Suppressor macrophage (primary cell): ENCODE results near the gene DLG2.

Source experiments
- DNase-seq, 4 experiments: peaks; one replicate each; pipeline ENCODE4 v3.0.0-alpha.2; 2020 to 2022

The DLG2 gene

DNA sequence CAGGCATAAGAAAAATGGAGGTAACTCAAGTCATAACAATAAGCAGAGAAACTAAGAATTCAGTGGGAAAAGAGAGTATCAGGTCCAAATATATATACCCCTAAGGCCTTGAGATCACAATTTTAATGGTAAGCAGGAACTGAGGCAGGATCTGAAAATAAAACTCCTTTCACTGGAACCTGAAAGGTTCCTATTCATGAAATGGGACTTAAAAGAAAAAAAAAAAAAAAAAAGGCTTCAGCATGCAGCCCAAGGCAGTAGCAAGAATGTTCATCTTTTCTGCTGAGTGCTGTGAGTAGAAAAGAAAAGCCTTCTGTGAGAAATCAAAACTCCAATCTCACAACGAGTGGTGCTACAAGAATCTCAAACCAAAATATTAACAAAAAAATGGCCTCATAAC lies 75.3 kb downstream of the DLG2 start:
- no peak for DNase-seq

DNA sequence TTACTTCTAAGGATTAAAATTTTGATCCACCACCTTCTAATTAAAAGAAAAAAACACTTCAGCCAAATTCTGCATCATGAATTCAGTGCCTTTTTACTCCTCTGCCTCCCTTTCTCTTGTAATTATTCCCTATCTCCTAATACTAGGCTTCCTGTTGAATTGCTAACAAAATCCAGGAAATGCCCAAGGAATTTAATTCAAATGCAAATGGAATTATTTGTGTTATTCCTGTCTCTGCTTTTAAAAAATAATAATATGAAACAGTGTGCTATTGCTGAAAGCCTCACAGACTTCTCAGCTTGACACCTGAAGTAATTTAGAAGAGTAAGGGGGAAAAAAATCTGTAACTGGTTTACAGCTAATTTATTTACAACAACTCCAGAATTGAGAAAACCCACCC lies 85.5 kb downstream of the DLG2 start:
- DNase-seq, result no peak

DNA sequence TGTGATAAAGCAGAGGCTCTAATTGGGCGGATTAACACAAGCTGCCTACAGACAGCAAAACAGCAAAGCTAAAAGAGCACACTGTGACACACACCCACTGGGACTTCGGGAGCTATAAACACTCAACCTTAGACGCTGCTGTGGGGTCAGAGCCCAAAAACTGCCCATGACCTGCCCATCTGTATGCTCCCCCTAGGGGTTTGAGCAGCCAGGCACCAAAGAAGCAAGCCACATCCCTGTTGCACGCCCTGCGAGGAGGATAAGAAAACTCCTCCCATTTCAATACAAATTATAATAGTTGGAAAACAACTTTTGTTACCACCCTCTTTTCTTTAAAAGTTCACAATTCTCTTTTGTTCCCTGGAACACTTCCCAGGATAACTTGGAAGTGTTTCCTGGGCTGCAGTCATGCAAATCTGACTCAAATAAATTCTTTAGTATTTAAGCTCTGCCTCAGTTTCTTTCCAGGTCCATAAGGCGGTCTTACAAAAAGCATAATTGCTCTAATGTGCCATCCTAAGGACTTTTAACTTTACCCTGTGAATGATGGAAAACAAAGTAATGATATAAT lies 86.4 kb downstream of the DLG2 start:
- DNase-seq, result no peak

DNA sequence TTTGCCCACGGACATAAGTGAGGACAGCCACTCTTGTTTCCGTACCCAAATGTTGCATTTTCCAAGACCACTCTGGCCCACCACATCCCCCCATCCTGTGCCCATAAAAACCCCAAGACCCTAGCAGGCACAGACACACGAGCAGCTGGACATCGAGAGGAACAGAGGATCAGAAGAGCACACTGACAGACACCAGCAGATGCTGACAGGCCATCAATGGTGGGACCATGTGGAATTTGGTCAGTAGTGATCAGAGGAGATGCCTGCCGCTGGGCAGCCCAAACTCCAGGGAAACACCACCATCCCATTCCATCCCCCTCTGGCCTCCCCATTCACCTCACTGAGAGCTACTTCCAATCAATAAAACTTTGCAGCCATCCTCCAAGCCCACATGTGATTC lies 87.0 kb downstream of the DLG2 start:
- no peak for DNase-seq

DNA sequence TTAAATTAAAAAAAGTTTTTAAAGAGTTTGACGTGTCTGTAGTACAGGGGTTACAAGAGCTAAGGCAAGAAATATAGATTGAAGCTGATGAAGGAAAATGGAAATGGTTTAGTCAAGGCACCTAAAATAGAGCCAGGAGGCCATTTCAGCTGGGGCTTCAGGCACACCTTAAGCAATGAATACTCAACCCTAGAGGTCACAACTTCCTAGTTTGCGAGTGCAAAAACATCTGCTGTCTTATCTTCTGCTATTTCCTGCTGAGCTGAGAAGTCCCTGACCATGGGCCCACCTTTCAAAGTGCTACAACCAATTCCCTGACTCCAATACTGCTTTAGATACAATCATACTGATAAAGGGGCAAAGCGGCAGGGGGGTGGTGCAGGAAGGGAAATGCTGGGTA lies 87.4 kb downstream of the DLG2 start:
- DNase-seq, result no peak

DNA sequence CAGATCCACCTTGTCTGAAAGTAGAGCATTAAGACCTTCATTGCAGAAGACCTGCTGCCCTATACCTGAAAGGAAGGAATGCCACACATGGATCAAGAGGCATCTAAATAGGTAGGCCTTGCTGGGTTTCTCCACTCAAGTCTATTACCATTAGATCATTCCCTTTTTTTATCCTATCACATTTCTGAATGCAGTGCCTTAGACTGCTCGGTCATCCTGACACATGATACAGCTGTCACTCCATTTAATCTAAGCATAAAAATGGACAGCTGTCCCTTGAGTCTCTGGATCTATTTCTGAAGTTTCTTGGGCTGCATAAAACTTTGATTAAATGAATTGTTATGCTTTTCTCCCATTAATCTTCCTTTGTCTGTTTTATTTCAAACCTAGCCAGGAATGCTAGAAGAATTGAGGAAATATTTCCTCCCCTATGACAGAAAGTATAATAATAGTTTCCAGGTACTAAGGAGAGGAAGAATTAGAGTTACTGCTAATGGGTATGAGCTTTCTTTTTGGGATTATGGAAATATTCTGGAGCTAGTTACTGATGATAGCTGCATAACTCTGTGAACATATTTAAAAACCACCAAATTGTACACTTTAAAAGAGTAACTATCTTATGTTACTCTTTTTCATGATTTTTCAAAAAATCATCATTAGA lies 88.0 kb downstream of the DLG2 start:
- no peak for DNase-seq

DNA sequence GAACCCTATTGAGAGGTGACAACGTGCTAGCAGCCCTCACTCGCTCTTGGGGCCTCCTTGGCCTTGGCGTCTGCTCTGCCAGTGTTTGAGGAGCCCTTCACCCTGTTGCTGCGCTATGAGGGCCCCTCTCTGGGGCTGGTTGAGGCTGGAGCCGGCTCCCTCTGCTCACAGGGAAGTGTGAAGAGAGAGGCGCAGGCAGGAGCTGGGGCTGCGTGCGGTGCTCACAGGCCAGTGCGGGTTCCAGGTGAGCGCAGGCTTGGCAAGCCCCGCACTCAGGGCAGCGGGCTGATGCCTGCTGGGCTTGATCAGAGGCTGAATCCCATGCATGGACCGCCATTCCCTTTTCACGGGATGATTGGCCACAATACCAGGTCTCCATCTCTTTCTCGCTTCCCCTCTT lies 90.7 kb downstream of the DLG2 start:
- DNase-seq, result no peak

DNA sequence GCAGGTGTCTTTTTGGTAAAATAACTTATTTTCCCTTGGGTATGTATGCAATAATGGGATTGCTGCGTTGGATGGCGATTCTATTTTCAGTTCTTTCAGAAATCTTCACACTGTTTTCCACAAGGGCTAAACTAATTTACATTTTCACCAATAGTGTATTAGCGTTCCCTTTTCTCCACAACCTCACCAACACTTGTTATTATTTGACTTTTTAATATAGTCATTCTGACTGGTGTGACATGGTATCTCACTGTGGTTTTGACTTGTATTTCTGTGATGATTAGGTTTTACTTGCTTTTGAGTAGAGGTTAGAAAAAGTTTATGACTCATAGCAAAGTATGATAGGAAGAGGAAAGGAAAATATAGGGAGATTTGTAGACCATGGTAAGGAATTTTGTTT lies 92.3 kb downstream of the DLG2 start:
- DNase-seq, result no peak

DNA sequence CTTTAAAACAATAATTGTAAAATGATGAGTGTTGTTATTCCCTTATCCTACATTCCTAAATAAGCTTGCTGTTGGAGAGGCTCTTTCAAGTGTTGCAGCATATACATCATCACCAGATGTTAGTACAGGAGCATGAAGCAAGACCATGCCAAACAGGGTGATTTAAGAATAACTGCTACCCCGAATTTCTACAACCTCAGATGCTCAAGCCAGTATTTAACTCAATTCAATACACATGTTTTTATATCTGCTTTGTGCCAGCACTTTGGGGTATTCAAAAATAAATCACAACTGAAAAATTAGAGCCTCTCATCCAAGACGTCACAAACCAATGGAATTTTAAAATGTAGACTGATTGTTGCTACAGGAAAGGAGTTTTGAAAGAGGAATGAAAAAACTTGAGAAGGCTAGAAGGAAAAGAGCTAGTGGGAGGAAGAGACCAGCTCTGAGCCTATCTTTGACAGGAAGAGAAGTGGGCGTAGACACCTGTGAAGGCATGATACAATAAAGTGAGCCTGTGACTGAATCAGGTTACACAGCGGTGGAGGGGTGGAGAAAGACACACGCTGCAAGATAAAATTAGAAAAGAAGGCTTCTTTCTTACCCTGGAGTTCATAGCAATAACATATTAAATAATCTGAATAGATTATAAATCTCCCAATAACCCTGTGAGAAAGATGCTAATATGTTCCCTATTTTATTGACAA lies 95.8 kb downstream of the DLG2 start:
- no peak for DNase-seq

DNA sequence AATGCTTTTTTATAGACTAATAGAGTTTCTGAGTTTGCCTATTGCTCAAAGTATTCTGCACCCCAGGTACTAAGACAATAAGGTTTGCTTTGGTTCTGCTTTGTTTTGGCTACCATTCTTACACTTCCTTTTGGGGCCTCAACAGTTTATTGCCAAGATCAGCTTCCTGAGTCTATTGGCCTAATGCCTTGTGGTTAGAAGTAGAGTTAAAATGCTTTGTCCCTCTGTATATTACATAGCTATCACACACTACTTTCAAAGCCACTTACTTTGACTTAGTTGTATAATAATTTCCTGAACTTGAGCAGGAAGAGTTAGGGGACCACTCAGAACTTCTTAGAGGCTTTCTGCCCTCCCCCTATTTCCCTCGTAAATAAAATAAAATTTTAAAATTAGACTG lies 96.5 kb downstream of the DLG2 start:
- DNase-seq, result no peak

DNA sequence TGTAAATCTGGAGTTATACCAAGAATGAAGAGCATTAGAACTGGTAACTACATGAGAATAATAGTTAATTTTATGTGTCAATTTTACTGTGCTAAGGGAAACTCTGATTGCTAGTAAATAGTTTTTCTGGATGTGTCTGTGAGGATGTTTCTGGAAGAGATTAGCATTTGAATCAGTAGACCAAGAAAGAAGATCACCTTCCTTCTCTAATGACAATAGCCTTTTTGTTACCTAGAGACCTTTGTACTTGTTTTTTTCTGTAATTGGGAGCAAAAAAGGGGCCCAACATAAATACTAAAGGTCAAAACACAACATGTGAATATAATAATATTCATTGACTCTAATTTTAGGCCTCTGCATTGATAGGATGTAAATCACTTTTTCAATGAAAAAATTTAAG lies 100.6 kb downstream of the DLG2 start:
- DNase-seq, result no peak

DNA sequence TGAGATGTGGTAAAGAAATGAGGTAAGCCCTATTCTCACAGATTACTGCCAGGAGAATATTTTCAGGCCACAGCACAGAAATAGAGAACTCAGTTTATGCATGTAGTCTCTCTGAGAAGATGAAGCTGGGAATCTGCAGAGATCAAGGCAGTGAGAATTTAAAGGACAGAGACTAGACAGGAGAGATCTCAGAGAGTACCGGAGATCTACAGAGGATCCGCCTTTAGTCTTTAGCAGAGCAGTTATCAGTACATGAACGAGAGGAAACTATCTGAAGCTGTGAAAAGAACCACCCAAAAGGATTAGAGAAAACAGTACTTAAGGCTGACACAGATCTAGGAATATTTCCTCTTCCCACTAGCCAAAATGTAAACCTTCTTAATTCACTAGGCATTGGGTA lies 101.5 kb downstream of the DLG2 start:
- no peak for DNase-seq

DNA sequence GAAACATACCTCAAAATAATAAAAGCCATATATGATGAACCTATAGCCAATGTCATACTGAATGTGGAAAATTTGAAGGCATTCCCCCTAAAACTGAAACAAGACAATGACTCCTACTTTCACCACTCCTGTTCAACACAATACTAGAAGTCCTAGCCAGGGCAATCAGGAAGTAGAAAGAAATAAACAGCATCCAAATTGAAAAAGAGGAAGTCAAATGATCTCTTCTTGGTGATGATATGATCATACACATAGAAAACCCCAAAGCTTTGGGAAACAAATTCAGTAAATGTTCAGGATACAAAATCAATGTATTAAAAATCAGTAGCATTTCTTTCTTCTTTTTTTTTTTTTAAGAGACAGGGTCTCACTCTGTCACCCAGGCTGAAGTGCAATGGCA lies 109.9 kb downstream of the DLG2 start:
- DNase-seq, result no peak

DNA sequence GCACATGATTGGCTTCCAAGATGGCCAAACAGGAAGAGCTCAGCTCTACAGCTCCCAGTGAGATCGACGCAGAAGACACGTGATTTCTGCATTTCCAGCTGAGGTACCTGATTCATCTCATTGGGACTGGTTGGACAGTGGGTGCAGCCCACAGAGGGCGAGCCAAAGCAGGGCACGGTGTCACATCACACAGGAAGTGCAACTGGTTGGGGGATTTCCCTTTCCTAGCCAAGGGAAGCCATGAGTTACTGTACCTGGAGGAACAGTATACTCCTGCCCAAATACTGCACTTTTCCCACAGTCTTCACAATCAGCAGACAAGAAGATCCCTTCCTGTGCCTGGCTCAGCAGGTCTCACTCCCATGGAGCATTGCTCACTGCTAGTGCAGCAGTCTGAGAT lies 131.2 kb downstream of the DLG2 start:
- no peak for DNase-seq

DNA sequence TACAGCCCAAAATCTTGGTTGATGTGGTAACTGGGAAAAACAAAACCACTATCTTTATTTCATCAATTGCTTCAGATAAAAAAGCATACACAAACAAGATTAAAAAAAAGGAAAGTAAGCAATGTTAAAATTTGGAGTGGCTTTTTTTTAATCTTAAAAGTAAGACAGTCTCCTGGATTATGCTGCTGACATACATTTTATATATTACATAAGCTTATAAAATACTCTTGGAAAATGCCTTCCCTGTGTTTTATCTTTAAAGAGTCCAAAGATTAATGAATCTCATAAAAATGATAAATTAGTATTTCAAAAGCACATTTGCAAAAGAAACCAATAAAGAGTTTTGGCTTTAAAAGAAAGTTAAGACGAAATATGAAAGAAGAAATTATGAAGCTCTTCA lies 132.7 kb downstream of the DLG2 start:
- no peak for DNase-seq

DNA sequence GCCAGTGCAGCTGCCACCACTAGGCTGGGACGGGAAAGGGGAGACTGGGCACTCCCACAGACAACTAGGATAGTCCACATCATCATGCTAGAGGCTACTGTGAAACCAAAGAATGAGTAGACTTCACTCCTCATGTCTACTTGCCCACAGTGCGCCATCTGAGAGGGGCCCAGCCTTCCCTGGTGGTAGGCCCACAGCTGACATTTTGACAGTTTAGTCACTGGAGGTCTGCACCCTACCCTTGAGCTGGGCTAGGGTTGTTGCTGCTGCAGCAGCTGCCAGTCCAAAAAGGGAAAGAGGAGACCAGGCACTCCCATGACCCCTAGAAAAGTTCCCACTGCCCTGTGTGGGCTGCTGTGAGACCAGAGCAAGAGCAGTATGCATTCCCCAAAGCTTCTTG lies 141.2 kb downstream of the DLG2 start:
- DNase-seq, result no peak

DNA sequence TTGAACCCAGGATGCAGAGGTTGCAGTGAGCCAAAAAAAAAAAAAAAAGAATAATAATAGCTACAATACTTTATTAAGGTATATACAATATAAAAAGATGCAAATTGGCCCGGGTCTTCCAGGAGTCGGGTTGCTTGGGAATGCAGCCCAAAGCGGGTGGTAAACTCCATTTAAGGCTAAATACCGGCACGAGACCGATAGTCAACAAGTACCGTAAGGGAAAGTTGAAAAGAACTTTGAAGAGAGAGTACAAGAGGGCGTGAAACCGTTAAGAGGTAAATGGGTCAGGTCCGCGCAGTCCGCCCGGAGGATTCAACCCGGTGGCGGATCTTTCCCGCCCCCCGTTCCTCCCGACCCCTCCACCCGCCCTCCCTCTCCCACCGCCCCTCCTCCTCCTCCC lies 143.3 kb downstream of the DLG2 start:
- DNase-seq, result no peak

DNA sequence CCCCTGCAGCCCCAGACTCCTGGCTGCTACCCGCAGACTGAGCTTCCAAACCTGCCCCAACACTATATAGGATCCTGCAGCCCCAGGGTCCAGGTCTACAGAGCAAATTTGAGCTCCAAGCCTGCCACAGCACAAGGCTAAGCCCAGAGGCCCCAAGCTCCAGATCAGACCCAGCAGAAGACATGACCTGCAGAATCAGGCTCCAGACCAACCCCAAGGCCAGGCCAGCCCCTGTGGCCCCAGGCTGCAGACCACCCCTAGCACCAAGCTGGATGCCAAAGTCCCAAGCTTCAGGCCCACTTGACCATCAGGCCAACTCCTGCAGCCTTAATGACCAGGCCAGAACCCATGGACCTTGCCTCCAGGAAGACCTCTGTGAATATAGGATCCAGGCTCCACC lies 145.3 kb downstream of the DLG2 start:
- no peak for DNase-seq

DNA sequence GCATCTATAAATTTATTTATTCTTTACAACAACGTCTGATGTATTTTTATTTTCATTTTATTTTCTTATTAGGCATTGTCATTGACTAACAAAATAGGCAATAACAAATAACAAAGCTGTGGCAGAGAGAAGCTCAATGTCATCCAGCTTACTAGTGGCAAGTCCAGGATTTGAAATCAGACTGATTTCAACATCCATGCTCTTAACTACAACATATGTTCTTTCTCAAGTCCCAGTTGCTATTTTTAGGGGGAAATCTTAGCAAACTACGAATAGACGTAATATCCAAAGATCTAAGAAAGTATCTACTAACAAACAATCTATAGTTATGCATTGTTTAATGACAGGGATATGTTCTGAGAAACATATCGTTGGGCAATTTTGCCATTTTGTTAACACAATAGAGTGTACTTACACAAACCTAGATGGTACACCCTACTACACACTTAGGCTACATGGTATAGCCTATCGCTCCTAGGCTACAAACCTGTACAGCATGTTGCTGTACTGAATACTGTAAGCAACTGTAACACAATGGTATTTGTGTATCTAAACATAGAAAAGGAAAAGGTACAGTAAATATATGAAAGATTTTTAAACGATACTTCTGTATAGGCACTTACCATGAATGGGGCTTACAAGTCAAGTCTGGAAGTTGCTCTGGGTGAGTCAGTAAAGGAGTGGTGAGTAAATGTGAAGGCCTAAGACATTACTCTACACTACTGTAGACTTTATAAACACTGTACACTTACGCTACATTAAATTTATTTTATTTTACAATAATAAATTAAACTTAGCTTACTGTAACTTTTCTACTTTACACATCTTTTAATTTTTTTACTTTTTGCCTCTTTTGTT lies 151.3 kb downstream of the DLG2 start:
- no peak for DNase-seq

DNA sequence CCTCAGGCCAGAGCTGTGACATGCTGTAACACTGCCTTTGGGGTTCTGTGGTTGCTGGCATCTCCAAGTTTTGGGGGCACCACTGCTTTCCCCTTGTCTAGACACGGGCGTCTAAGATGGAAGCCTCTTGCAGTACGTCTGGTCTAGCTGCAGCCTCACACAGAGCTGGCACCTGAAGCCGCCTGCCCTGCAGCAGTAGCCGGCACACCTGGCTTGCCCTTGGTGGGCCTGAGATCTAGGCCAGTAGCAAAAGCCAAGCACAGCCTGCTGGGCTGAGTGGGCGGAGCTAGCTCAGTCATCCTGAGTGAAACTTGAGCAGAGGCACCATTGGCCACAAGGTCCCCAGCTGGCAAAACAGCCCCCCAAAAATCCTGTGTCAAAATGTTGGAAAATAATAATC lies 154.2 kb downstream of the DLG2 start:
- DNase-seq, result no peak

DNA sequence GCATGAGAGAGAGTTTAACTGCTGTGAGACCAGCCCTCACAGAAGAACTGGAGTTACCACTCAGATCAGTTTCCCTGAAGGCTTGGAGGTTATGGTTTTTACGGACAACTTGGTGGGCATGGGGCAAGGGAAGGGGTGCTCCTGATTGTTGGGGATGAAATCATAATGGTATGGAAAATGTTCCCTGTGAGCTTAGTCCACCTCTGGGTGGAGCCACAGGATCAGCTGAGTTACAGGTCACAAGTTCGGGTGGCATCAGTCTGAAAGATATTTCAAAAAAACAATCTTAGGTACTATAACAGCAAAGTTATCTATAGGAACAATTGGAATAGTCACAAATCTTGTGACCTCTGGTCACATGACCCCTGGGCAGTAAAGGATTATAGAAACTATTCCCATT lies 162.9 kb downstream of the DLG2 start:
- no peak for DNase-seq

DNA sequence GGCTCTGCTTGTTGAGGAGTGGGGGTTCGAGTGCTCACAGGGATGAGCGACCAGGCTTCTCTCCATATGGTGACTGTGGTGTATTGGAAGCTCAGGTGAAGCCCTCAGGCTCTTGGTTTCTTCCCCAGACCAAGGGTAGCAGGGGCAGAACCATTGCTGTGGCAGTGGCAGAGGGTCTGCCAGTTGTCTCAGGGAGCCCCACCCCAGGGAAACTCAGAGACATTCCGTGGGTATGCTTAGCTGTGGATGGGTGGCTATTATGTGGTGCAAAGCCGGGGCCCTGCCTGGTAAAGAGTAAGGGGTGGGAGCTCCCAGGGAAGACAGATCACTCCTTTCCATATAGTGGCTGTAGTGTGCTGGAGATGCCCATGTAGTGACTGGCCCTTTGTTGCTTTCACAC lies 167.8 kb downstream of the DLG2 start:
- DNase-seq, result no peak

DNA sequence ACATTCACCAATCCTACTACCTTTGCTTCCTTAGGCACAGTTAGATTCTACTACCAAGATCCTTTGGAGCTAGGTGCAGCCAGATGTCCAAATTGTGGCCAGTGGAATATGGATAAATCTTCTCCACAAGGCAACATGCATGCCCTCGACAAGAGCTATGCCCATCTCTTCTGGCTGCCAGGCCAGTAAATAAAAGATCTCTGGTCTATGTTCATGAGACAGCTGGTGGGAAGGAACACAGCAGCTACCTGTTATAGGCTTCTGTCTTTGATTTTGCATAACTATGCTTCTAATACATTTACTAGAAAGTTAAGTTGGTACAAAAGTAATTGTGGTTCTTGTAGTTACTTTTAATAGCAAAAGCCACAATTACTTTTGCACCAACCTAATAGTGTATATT lies 182.7 kb downstream of the DLG2 start:
- DNase-seq, result no peak

DNA sequence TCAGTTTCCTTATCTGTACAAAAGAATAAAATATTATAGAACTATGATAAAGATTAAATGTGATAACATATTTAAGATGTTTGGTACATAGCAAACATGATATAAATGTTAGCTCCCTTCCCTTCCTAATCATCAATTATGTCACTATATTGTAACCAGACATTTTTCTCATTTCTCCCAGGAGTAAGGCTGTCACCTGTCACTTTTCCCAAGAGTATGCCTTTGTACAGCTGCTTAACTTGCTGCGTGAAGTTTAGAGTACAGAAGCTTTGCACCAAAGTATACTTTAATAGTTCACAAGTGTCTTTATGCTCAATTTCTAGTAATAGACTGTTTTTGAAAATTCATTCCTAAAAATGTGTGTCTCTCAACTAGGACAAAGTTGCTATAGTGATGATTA lies 186.9 kb downstream of the DLG2 start:
- DNase-seq, result no peak
